Right lobe of liver (tissue), 6 donors: Measurements from ENCODE around the gene MYO16. TPM values are rescaled to one million over a fixed set of nuclear protein-coding genes. Genes with fewer than 3 reads are reported as not detected.
"Not testable (repeated sequence)": the region's sequence is repeated elsewhere in the genome, so short reads cannot be mapped to it uniquely, and the experiment has no call there.

Source experiments
- ATAC-seq, 4 donors: fragments of 200-7000 bp; cut with Tn5 transposase; one replicate each; pipeline ENCODE4 v1.9.1; 2020; ENCODE audit warnings: mild to moderate bottlenecking in 4 of 4, moderate library complexity in 4 of 4
- DNase-seq, 3 donors: peaks; one replicate each; pipeline ENCODE4 v3.0.0-alpha.2; 2020
- H3K27ac ChIP-seq, 3 donors: fragments of 200-600 bp; one replicate each; pipeline ENCODE4 v1.8.0; 2022
- H3K27me3 ChIP-seq, 2 donors: fragments of 200-600 bp; one replicate each; pipeline ENCODE4 v1.8.0; 2022
- H3K36me3 ChIP-seq, 4 donors: fragments of 200-600 bp; sonication (generic) in 1 of 4; one replicate each; pipeline versions ENCODE4 v1.5.1 to v1.8.0; 2017 to 2022; ENCODE audit warnings: control low read depth in 1 of 4
- H3K4me1 ChIP-seq, 4 donors: fragments of 200-600 bp; sonication (generic) in 1 of 4; one replicate each; pipeline versions ENCODE4 v1.5.1 to v1.8.0; 2017 to 2022; ENCODE audit warnings: control low read depth in 1 of 4
- H3K4me3 ChIP-seq, 3 donors: fragments of 200-600 bp; one replicate each; pipeline ENCODE4 v1.8.0; 2022
- H3K9me3 ChIP-seq, 4 donors: fragments of 200-600 bp; sonication (generic) in 1 of 4; one replicate each; pipeline versions ENCODE4 v1.5.1 to v1.8.0; 2017 to 2022; ENCODE audit warnings: control low read depth in 1 of 4
- CTCF ChIP-seq, 4 donors: fragments of 200-600 bp in 3 of 4; fragments of 450-650 bp in 1 of 4; IDR thresholded peaks; one replicate each; pipeline versions ENCODE4 v1.5.1 to v1.8.0; 2016 to 2022; ENCODE audit warnings: antibody characterized with exemption in 4 of 4, mild to moderate bottlenecking in 2 of 4
- POLR2A ChIP-seq: fragments of 450-650 bp; IDR thresholded peaks from one replicate; pipeline ENCODE4 v1.6.1; 2017; ENCODE audit warnings: antibody characterized with exemption, mild to moderate bottlenecking
- WGBS: methylation state at CpG from one replicate; pipeline ENCODE4 v1.1.6; 2018; ENCODE audit warnings: low coverage, low lambda C conversion rate; ENCODE audit not compliant: insufficient coverage; ENCODE audit errors: missing lambda C conversion rate; 5-methylcytosine and 5-hydroxymethylcytosine counted together
- intact Hi-C, 2 donors: fragments of 100-400 bp; cut with DNase I; formaldehyde crosslinking; loops; one replicate each; pipeline versions ENCODE4 v1.11.2 to v1.14.1; 2022
- total RNA-seq, 6 experiments: library from RNA; depleted of rRNA in 2 of 6; stranded (reverse); fragments of >200 nt in 2 of 6; fragmentation: NEBNext Ultra II Directional in 3 of 6; extraction: Animal tissue kit (Norgen Biotek cat#: 25700) in 3 of 6; gene quantifications; one replicate each; pipeline versions ENCODE4 v1.1.0 to v1.2.4, GENCODE V29; 2016 to 2023
- donor health status: DM: no; HTN: yes; CAD: no.
- donor health status: DM: no; HTN: no; CAD: no.
- donor health status: DM: no; HTN: no; CAD: no.
- donor health status: DM: no; HTN: yes; CAD: no.
- donor health status: DM: no; HTN: yes; CAD: no.

MYO16 gene
- total RNA-seq, 6 experiments from 2014 or later = 0.43 to 2.7 (median 0.93) TPM

GRCh38 chr13:109074853-109075252, 445.4 kb downstream of the MYO16 start:
- no peak for DNase-seq
- 93% methylated on average over 3 of the region's 3 CpGs for WGBS
- Histone ChIP-seq H3K27ac (no peak overlapping the region), H3K36me3 (no peaks in the 10 kb centered on the region), H3K9me3 (no peaks in the 10 kb centered on the region), H3K4me1 (no peaks in the 10 kb centered on the region), H3K27me3 (no peaks in the 10 kb centered on the region), H3K4me3 (no peak overlapping the region)
- TF ChIP-seq CTCF (IDR thresholded peaks at IDR 0.05) = no peak
- TF ChIP-seq POLR2A = no peak
- no peak for ATAC-seq
- intact Hi-C loops = no loop called here

- no peak for ATAC-seq
- DNase-seq = no peak
- whole genome bisulfite sequencing = 73% methylated on average over 10 of the region's 10 CpGs
- Histone ChIP-seq H3K4me1 (no peaks in the 10 kb centered on the region), H3K27me3 (no peaks in the 10 kb centered on the region), H3K9me3 (no peaks in the 10 kb centered on the region), H3K27ac (no peak overlapping the region), H3K36me3 (no peaks in the 10 kb centered on the region), H3K4me3 (no peak overlapping the region)
- TF ChIP-seq POLR2A (no peak), CTCF (IDR thresholded peaks at IDR 0.05) (no peak)
- intact Hi-C loops = no loop called here
Observed at GRCh38 chr13:109087916-109088623, 458.7 kb downstream of the MYO16 start.

- H3K4me3 ChIP-seq = no peak overlapping the region
- 86% methylated on average over 11 of the region's 22 CpGs for WGBS
Observed at GRCh38 chr13:109088624-109088917, 459.2 kb downstream of the MYO16 start.

GRCh38 chr13:109090796-109091195, 461.4 kb downstream of the MYO16 start:
- TF ChIP-seq CTCF (IDR thresholded peaks at IDR 0.05) (no peak), POLR2A (no peak)
- DNase-seq (no peak), ATAC-seq (no peak)
- H3K27me3 ChIP-seq = no peaks in the 10 kb centered on the region
- no peaks in the 10 kb centered on the region for H3K36me3 ChIP-seq
- no peak overlapping the region for H3K27ac ChIP-seq
- WGBS = 65% methylated on average over 5 of the region's 5 CpGs
- no peaks in the 10 kb centered on the region for H3K4me1 ChIP-seq
- H3K9me3 ChIP-seq = no peaks in the 10 kb centered on the region
- intact Hi-C loops = no loop called here
- no peak overlapping the region for H3K4me3 ChIP-seq

More at GRCh38 chr13:109088624-109088917, 459.2 kb downstream of the MYO16 start:
- Histone ChIP-seq H3K27me3 (no peaks in the 10 kb centered on the region), H3K4me1 (no peaks in the 10 kb centered on the region), H3K27ac (no peak overlapping the region), H3K9me3 (no peaks in the 10 kb centered on the region), H3K36me3 (no peaks in the 10 kb centered on the region)
- DNase-seq (no peak), ATAC-seq (no peak)
- TF ChIP-seq POLR2A = no peak
- TF ChIP-seq CTCF (IDR thresholded peaks at IDR 0.05) = no peak
- intact Hi-C loops = no loop called here

GRCh38 chr13:109091249-109091648, 461.8 kb downstream of the MYO16 start:
- Histone ChIP-seq H3K27me3 (no peaks in the 10 kb centered on the region), H3K36me3 (no peaks in the 10 kb centered on the region), H3K4me3 (no peak overlapping the region), H3K27ac (no peak overlapping the region), H3K9me3 (no peaks in the 10 kb centered on the region), H3K4me1 (no peaks in the 10 kb centered on the region)
- WGBS = 91% methylated on average over 7 of the region's 7 CpGs
- intact Hi-C loops = no loop called here
- DNase-seq = no peak
- ATAC-seq = no peak
- TF ChIP-seq POLR2A = no peak

GRCh38 chr13:109092186-109092585, 462.8 kb downstream of the MYO16 start:
- H3K9me3 ChIP-seq, ATAC-seq, H3K4me3 ChIP-seq, H3K36me3 ChIP-seq, DNase-seq, intact Hi-C loops, H3K27ac ChIP-seq, H3K4me1 ChIP-seq, H3K27me3 ChIP-seq: not testable (repeated sequence)
- 81% methylated on average over 3 of the region's 3 CpGs for WGBS
